ENCODE results near the gene LIMS1. TPM values are rescaled to one million over a fixed set of nuclear protein-coding genes. Genes with fewer than 3 reads are reported as not detected.

LIMS1 gene
- total and polyA plus RNA-seq, 2 donors (not counting 3 experiments of a cell fraction or from before 2014, with no cell fraction given): 153 to 229 TPM

DNA sequence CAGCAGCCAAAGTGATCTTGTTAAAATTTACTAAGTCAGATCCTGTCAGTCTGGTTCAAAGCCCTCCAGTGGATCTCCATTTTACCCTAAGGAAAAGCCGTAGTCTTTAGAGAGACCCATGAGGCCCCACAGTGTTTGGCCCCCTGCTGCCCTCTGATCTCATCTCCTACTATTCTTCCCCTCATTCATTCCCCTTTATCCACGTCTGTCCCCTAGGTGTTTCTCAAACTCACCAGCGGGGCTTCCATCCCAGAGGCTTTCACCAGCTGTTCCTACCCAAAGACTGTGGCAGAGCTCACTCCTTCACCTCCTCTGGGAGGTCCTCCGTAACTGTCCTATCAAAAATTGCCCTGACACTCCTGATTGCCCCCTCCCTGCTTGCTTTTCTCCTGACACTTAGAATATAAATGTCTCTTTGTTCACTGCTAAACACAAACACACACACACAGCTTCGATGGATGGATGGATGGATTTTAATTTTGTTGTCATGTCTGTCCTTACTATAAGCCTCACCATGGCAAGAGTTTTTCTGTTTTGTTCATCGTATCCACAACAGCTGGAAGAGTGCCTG lies 26.1 kb downstream of the LIMS1 start:
- H2AFZ ChIP-seq (ENCODE audit: low read depth, low read length): no peak overlapping the region
- intact Hi-C loops (cut with micrococcal nuclease): no loop called here
- no peak overlapping the region for H3K27ac ChIP-seq (ENCODE audit: insufficient read depth, low read depth, low read length)
- CTCF ChIA-PET: interaction anchor here (0.7 to 0.8 kb wide), 2 partner anchors 10 to 24 kb away, joined by 3 read pairs; no protein-coding TSS in a partner anchor
- H3K9me3 ChIP-seq (replicated peaks; ENCODE audit: control insufficient read depth, insufficient read depth, low read length): no peaks in the 10 kb centered on the region
- H4K20me1 ChIP-seq (replicated peaks; ENCODE audit: control insufficient read depth, extremely low read depth, insufficient read depth, low read length): peaks cover 4% of the 10 kb centered on the region
- no peaks in the 10 kb centered on the region for H3K9me1 ChIP-seq (replicated peaks; ENCODE audit: control insufficient read depth, extremely low read depth, insufficient read depth, low read length)
- peaks cover 3% of the 10 kb centered on the region for H3K4me1 ChIP-seq (ENCODE audit: control insufficient read depth, extremely low read depth, insufficient read depth, low read length)
- TF ChIP-seq, protein P1, sequence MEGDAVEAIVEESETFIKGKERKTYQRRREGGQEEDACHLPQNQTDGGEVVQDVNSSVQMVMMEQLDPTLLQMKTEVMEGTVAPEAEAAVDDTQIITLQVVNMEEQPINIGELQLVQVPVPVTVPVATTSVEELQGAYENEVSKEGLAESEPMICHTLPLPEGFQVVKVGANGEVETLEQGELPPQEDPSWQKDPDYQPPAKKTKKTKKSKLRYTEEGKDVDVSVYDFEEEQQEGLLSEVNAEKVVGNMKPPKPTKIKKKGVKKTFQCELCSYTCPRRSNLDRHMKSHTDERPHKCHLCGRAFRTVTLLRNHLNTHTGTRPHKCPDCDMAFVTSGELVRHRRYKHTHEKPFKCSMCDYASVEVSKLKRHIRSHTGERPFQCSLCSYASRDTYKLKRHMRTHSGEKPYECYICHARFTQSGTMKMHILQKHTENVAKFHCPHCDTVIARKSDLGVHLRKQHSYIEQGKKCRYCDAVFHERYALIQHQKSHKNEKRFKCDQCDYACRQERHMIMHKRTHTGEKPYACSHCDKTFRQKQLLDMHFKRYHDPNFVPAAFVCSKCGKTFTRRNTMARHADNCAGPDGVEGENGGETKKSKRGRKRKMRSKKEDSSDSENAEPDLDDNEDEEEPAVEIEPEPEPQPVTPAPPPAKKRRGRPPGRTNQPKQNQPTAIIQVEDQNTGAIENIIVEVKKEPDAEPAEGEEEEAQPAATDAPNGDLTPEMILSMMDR (IDR thresholded peaks at IDR 0.05; ENCODE audit: extremely low read depth in 1 of 2, insufficient read depth in 1 of 2, low read depth in 1 of 2, low read length in 2 of 2): no peak
- TF ChIP-seq POLR2AphosphoS5 (IDR thresholded peaks at IDR 0.05; ENCODE audit: insufficient read depth, low read depth, low read length) (no peak), MYC (IDR thresholded peaks at IDR 0.05; ENCODE audit: low read depth, low read length) (no peak), JUN (IDR thresholded peaks at IDR 0.05; ENCODE audit: borderline replicate concordance, insufficient read depth, insufficient read length, low read depth) (no peak), FOS (IDR thresholded peaks at IDR 0.05; ENCODE audit: borderline replicate concordance, insufficient read depth, low read length) (no peak), EZH2 (IDR thresholded peaks at IDR 0.05; ENCODE audit: borderline replicate concordance, low read depth, low read length, severe bottlenecking) (no peak), POLR2A (IDR thresholded peaks at IDR 0.05; ENCODE audit: low read depth, low read length) (no peak), GATA2 (IDR thresholded peaks at IDR 0.05; ENCODE audit: insufficient read depth, insufficient read length, low read depth, low read length) (no peak)
- TF ChIP-seq, protein P2, sequence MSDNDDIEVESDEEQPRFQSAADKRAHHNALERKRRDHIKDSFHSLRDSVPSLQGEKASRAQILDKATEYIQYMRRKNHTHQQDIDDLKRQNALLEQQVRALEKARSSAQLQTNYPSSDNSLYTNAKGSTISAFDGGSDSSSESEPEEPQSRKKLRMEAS (IDR thresholded peaks at IDR 0.05; ENCODE audit: insufficient read depth, insufficient read length): no peak
- no peak overlapping the region for H3K9ac ChIP-seq (replicated peaks; ENCODE audit: extremely low read depth, insufficient read depth, low read length)
- dilution Hi-C loops (cut with MboI; ENCODE audit: extremely low pct_ligation_motif_present, low sequenced_read_pairs): no loop called here
- FAIRE-seq: no peak
- no TSS peak for BruUV-seq (replicated peaks)
- H3K4me3 ChIP-seq (replicated peaks in 1 of 3; ENCODE audit: insufficient read depth in 1 of 3, low read depth in 1 of 3, low read length in 3 of 3): no peak overlapping the region
- peaks cover 49% of the 10 kb centered on the region for H3K79me2 ChIP-seq (ENCODE audit: control insufficient read depth, insufficient read depth, low read length)
- DNase-seq (ENCODE audit: low read depth, low spot score): no peak
- no peaks in the 10 kb centered on the region for H3K36me3 ChIP-seq (ENCODE audit: control insufficient read depth in 2 of 2, extremely low read depth in 1 of 2, insufficient read depth in 2 of 2, low read length in 2 of 2)
- no peak overlapping the region for H3K4me2 ChIP-seq (ENCODE audit: insufficient read depth, low read length)
- POLR2A ChIA-PET: no interaction called here
- H3K27me3 ChIP-seq (ENCODE audit: control insufficient read depth in 2 of 2, insufficient read depth in 2 of 2, low read length in 2 of 2): no peaks in the 10 kb centered on the region

Measured in endothelial cell of umbilical vein (primary cell).